LoVo (cell line): ENCODE results near the gene SNTB2.

Experiments used
- DNase-seq: peaks from one replicate; pipeline ENCODE4 v3.0.0-alpha.2; 2016; ENCODE audit warnings: low spot score

Gene SNTB2

GRCh38 chr16:69180011-69180338 is 7.0 kb upstream of the SNTB2 start:
- no peak for DNase-seq

- DNase-seq: no peak
Measured at GRCh38 chr16:69182730-69183416, 4.1 kb upstream of the SNTB2 start.

- DNase-seq: peak; percentile 46
Measured at GRCh38 chr16:69187446-69188235, 677 bp downstream of the SNTB2 start.

- DNase-seq: no peak
Measured at GRCh38 chr16:69188236-69188549, 1.2 kb downstream of the SNTB2 start.

GRCh38 chr16:69188716-69189115 is 1.8 kb downstream of the SNTB2 start:
- no peak for DNase-seq

- DNase-seq: no peak
Measured at GRCh38 chr16:69190046-69190588, 3.2 kb downstream of the SNTB2 start.

GRCh38 chr16:69190598-69190997 is 3.6 kb downstream of the SNTB2 start:
- DNase-seq: no peak

GRCh38 chr16:69191136-69191535 is 4.2 kb downstream of the SNTB2 start:
- DNase-seq: no peak

GRCh38 chr16:69193855-69194254 is 6.9 kb downstream of the SNTB2 start:
- no peak for DNase-seq

GRCh38 chr16:69194488-69194887 is 7.5 kb downstream of the SNTB2 start:
- DNase-seq: no peak

- no peak for DNase-seq
Measured at GRCh38 chr16:69195369-69196029, 8.5 kb downstream of the SNTB2 start.

GRCh38 chr16:69197573-69197972 is 10.6 kb downstream of the SNTB2 start:
- no peak for DNase-seq

- no peak for DNase-seq
Measured at GRCh38 chr16:69199382-69199781, 12.4 kb downstream of the SNTB2 start.

GRCh38 chr16:69201291-69201690 is 14.3 kb downstream of the SNTB2 start:
- DNase-seq: no peak

- no peak for DNase-seq
Measured at GRCh38 chr16:69201787-69202186, 14.8 kb downstream of the SNTB2 start.

GRCh38 chr16:69204172-69204571 is 17.2 kb downstream of the SNTB2 start:
- no peak for DNase-seq

- no peak for DNase-seq
Measured at GRCh38 chr16:69209735-69210134, 22.8 kb downstream of the SNTB2 start.

- peak; percentile 81 for DNase-seq
Measured at GRCh38 chr16:69217433-69217832, 30.5 kb downstream of the SNTB2 start.

- no peak for DNase-seq
Measured at GRCh38 chr16:69219279-69219678, 32.3 kb downstream of the SNTB2 start.

- no peak for DNase-seq
Measured at GRCh38 chr16:69223882-69224281, 36.9 kb downstream of the SNTB2 start.

GRCh38 chr16:69225121-69225520 is 38.2 kb downstream of the SNTB2 start:
- no peak for DNase-seq

- no peak for DNase-seq
Measured at GRCh38 chr16:69233124-69233523, 46.2 kb downstream of the SNTB2 start.

- no peak for DNase-seq
Measured at GRCh38 chr16:69234460-69234859, 47.5 kb downstream of the SNTB2 start.
